Panc1 (cell line): Measurements from ENCODE around the gene TMEM247.

Source experiments
- CTCF ChIP-seq: fragments of 450-650 bp; IDR thresholded peaks from 2 replicates; pipeline ENCODE4 v1.5.1; 2017; ENCODE audit warnings: mild to moderate bottlenecking
- SIN3A ChIP-seq: IDR thresholded peaks from 2 replicates; pipeline ENCODE4 v1.6.1; 2012; ENCODE audit warnings: low read depth, mild to moderate bottlenecking, low read length, moderate library complexity, borderline replicate concordance; ENCODE audit not compliant: insufficient read depth

GRCh38 chr2:46460241-46460921, 19.0 kb upstream of the TMEM247 start:
- no peak for TF ChIP-seq SIN3A
- TF ChIP-seq CTCF: no peak
